ENCODE results near the gene GDPD4. TPM values are rescaled to one million over a fixed set of nuclear protein-coding genes. Genes with fewer than 3 reads are reported as not detected.
A peak's percentile ranks its signal among the peaks of the same experiment; 100 is the strongest.

The GDPD4 gene
- total RNA-seq, 1 donor from 2014 or later: not detected

GRCh38 chr11:77182542-77183430 is 118.7 kb downstream of the GDPD4 start:
- ATAC-seq (no peak), DNase-seq (peak; percentile 12)
- intact Hi-C loops (cut with micrococcal nuclease): no loop called here

GRCh38 chr11:77181799-77182541 is 119.5 kb downstream of the GDPD4 start:
- DNase-seq: peak; percentile 24
- no peak for ATAC-seq
- intact Hi-C loops (cut with micrococcal nuclease): no loop called here

DNA sequence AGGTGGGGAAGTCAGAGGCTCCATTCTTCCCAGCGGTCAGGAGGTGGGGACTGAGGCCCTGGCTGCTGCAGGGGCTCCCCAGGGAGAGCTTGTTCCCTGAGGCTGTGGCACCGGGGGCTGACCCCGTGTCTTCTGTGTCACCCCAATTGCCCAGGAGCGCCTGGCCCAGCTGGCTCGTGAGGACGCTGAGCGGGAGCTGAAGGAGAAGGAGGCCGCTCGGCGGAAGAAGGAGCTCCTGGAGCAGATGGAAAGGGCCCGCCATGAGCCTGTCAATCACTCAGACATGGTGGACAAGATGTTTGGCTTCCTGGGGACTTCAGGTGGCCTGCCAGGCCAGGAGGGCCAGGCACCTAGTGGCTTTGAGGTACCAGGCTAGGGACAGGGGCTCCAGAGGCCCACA is 120.3 kb downstream of the GDPD4 start:
- intact Hi-C loops (cut with micrococcal nuclease): no loop called here
- no peak for ATAC-seq
- DNase-seq: peak; percentile 22

- peak; percentile 8 for DNase-seq
- intact Hi-C loops (cut with micrococcal nuclease): no loop called here
- no peak for ATAC-seq
Measured at GRCh38 chr11:77180346-77180745, 121.1 kb downstream of the GDPD4 start.

DNA sequence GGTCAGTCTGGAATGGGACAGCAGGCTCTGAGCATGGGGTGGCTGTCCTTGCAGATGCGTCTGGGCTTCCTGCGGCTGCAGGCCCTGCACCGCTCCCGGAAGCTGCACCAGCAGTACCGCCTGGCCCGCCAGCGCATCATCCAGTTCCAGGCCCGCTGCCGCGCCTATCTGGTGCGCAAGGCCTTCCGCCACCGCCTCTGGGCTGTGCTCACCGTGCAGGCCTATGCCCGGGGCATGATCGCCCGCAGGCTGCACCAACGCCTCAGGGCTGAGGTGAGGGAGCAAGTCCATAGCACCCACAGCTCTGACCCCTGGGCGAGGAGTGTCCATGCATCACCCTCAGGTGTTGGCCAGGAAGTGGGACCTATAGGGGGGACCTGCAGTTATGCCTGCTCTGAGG is 121.8 kb downstream of the GDPD4 start:
- ATAC-seq (no peak), DNase-seq (peak; percentile 21)
- intact Hi-C loops (cut with micrococcal nuclease): no loop called here

- intact Hi-C loops (cut with micrococcal nuclease): no loop called here
- ATAC-seq (peak; percentile 28), DNase-seq (peak; percentile 44)
Measured at GRCh38 chr11:77179048-77179447, 122.4 kb downstream of the GDPD4 start.

- intact Hi-C loops (cut with micrococcal nuclease): no loop called here
- peak; percentile 3 for DNase-seq
Measured at GRCh38 chr11:77178150-77178549, 123.3 kb downstream of the GDPD4 start.

DNA sequence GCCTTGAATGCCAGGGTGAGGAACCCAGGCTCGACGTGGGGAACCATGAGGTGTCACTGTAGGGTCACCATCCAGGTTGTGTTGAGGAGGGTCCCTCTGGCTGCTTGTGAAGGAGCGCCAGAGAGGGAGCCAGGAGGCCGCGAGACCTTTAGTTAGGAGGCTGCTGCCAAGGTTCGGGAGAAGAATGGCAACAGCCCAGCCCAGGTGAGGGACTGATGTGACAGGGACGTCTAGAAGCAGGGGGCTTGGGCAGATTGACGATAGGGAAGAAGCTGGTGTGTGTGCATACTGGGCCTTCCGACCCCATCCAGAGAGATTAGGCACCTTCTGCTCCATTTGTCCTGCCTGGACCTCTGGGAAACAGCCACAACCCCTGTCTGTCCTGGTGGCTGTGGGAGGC is 124.5 kb downstream of the GDPD4 start:
- ATAC-seq (no peak), DNase-seq (peak; percentile 1)
- intact Hi-C loops (cut with micrococcal nuclease): no loop called here

More at GRCh38 chr11:77178150-77178549, 123.3 kb downstream of the GDPD4 start:
- ATAC-seq: no peak

- DNase-seq: peak; percentile 67
- peak; percentile 73 for ATAC-seq
- intact Hi-C loops (cut with micrococcal nuclease): no loop called here
Measured at GRCh38 chr11:77175869-77176539, 125.5 kb downstream of the GDPD4 start.

DNA sequence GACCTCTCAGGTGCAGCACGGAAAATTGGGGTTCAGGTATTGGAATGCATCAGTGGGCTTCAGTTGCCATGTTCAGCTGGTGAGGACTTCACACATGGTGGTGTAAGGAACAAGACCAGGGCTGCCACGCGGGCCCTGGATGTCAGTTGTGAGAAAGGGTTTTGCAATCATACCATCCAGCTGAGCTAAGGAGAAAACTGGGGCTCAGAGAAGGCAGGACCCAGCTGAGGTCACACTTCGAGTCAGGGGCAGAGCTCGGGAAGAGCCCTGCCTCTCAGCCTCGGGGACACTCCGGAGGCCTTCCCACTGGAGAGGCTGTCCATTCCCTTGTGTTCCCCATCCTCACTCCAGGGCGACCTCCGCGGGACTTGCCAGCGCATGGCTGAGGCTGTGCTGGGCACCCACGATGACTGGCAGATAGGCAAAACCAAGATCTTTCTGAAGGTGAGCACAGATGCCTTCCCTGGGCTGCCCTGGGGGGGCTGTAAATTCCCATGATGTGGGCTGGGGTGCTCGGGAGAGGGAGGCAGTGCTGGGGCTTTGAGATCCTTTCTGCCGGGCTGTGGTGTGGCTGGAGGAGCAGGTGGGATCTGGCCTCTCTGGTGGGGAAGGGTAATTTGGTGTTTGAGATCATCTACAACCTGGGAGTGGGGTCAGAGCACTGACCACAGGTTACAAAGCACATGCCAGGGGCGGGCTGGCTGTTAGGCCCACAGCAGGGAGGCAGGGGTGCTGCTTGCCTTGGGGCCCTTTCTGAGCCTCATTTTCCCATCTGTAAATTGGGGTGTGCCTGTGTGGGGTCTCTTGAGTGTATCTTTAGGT is 126.3 kb downstream of the GDPD4 start:
- peak; percentile 68 for ATAC-seq

DNA sequence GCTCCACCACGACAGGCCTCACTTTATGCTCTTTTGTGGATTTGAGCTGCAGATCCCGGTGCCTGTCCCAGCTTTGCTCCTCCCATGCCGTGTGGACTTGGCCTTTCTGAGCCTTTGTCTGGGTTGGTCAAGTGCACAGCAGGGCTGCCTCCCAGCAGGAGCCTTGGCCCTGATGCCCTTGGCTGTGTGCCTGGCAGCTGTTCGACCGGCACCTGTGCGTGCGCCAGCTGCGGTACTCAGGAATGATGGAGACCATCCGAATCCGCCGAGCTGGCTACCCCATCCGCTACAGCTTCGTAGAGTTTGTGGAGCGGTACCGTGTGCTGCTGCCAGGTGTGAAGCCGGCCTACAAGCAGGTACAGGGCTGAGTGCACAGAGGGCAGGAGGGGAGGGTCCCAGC is 126.9 kb downstream of the GDPD4 start:
- intact Hi-C loops (cut with micrococcal nuclease): no loop called here
- ATAC-seq (no peak), DNase-seq (peak; percentile 30)

More for the DNA sequence above, 126.3 kb downstream of the GDPD4 start:
- intact Hi-C loops (cut with micrococcal nuclease): no loop called here
- DNase-seq: peak; percentile 52

- peak; percentile 37 for ATAC-seq
Measured at GRCh38 chr11:77173494-77173893, 128.0 kb downstream of the GDPD4 start.

GRCh38 chr11:77172666-77172982 is 128.9 kb downstream of the GDPD4 start:
- intact Hi-C loops (cut with micrococcal nuclease): no loop called here
- ATAC-seq (no peak), DNase-seq (peak; percentile 36)

More at GRCh38 chr11:77173494-77173893, 128.0 kb downstream of the GDPD4 start:
- peak; percentile 37 for DNase-seq
- intact Hi-C loops (cut with micrococcal nuclease): no loop called here

DNA sequence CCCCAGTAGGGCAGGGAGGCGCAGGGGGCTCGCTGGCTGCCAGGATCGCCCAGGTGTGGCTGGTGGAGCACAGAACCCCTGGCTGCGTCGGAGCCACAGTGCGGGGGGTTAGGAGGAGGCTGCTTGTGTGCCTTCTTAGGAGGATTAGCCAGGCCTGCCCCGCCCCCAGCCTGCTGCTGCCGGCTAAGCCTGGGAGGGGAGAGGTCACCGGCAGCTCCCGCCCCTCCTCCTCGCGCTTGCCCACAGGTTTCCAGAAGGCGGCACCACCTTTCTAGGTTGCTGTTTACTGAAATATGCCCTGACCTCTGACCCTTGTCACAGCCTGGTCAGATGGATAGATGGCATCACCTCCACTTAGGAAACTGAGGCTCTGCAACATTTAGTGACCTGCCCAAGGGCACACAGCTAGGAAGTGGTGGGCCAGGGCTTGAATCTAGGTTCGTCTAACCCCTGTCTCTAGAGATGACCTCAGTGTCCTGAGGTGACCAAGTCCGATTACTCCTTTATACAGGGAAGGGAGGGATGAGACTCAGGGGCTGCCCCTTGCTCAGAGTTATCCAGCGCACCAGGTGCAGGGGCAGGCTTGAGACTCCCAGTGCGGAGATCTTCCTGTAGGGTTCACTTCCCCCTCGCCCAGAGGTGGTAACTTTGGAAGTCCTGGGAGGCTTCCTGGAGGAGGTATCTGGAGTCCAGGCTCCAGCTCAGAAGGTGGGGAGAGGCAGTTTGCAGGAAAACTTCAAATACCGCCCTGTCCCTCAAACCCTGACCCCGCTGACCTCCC is 129.4 kb downstream of the GDPD4 start:
- intact Hi-C loops (cut with micrococcal nuclease): no loop called here
- ATAC-seq: no peak
- DNase-seq: peak; percentile 19

- intact Hi-C loops (cut with micrococcal nuclease): no loop called here
- DNase-seq (no peak), ATAC-seq (no peak)
Measured at GRCh38 chr11:77171254-77171653, 130.2 kb downstream of the GDPD4 start.

DNA sequence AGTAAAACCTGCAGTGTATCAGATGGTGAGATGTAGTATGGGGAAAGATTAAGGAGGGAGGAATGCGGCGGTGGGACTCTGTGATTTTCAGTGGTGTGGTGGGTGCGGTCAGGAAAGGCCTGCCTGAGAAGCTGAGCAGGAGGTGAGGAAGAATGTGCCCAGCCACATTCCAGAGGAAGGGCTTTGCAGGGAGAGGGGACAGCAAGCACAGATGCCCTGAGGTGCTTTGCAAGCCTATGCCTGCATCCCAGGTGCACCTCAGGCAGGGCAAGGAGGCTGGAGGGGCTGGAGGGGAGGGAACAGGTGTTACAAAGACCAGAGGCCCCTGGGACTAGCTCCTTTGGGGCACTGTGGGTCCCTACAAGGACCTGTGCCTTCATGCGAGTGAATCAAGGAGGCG is 131.4 kb downstream of the GDPD4 start:
- DNase-seq (no peak), ATAC-seq (no peak)
- intact Hi-C loops (cut with micrococcal nuclease): no loop called here

DNA sequence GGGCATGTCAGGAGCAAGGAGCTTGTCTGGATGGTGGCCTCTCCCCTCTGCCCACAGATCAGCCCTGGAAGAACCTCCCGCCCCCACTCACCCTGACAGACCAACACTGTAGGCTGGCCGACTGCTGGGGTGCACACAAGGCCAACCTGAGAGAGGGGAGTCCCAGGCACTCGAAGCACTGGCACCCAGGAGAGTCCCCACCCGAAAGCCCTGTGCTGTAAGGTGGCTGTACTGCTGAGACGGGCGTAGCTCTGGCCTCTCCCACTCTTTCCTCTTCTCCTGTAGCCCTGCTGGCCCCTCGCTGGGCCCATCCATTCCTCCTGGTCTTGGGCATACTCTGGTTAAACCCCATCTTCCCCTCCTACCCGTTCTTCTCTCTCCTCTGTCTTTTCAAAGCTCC is 133.7 kb downstream of the GDPD4 start:
- intact Hi-C loops (cut with micrococcal nuclease): no loop called here
- ATAC-seq (no peak), DNase-seq (peak; percentile 13)

DNA sequence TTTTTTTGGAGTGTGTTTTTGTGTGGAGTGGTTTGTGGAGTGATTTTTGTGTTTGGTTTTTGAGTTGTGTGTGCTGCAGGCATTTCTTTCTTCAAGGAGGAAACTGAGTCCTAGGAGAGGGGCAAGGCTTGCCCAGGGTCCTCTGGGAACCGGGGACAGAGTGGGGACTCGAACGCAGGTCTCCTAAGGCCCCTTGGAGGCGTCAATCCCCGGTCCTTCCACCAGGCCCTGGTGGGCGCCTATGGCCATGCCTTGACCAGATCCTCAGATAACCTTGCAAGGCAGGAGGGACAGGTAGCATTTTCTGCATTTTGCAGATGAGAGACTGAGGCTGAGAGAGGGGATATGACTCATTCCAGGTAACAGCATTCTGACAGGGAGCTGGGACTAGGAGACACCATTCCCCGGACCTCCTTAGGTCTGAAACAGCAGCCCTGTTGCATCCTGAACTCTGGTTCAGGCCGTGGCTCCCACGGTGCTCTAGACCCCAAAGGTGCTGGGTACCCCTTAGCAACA is 134.3 kb downstream of the GDPD4 start:
- DNase-seq (no peak), ATAC-seq (no peak)
- intact Hi-C loops (cut with micrococcal nuclease): no loop called here
